Liver (tissue), 3 donors: Measurements from ENCODE around the gene TRAPPC6A.

Experiments used
- HNF4A ChIP-seq, 2 donors: conservative IDR thresholded peaks; 2 replicates each; pipeline ENCODE4 v1.6.1; 2016; ENCODE audit warnings: antibody characterized with exemption in 2 of 2, mild to moderate bottlenecking in 2 of 2
- JUND ChIP-seq, 2 donors: IDR thresholded peaks; 2 replicates each; pipeline ENCODE4 v1.6.1; 2016; ENCODE audit warnings: antibody characterized with exemption in 2 of 2
- TF ChIP-seq, protein P1 (sequence below): fragments of 150-350 bp; IDR thresholded peaks from 2 replicates; pipeline ENCODE4 v1.5.1; 2017; ENCODE audit warnings: improper control_type of control experiment, low read depth, low read length; ENCODE audit not compliant: missing input control
- donor health status: healthy.
- donor health status: healthy.

DNA sequence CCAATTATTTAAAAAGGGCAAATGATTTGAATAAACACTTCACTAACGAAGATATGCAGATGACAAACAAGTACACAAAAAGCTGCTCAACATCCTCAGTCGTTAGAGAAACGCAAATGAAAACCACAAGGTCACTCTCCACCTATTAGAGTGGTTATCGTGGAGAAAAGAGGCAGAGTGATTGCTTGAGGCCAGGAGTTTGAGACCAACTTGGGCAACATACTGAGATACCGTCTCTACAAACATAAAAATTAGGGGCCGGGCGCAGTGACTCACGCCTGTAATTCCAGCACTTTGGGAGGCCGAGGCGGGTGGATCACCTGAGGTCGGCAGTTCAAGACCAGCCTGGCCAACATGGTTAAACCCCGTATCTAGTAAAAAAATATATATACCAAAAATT, 27.8 kb upstream of the TRAPPC6A start:
- TF ChIP-seq, protein P1, sequence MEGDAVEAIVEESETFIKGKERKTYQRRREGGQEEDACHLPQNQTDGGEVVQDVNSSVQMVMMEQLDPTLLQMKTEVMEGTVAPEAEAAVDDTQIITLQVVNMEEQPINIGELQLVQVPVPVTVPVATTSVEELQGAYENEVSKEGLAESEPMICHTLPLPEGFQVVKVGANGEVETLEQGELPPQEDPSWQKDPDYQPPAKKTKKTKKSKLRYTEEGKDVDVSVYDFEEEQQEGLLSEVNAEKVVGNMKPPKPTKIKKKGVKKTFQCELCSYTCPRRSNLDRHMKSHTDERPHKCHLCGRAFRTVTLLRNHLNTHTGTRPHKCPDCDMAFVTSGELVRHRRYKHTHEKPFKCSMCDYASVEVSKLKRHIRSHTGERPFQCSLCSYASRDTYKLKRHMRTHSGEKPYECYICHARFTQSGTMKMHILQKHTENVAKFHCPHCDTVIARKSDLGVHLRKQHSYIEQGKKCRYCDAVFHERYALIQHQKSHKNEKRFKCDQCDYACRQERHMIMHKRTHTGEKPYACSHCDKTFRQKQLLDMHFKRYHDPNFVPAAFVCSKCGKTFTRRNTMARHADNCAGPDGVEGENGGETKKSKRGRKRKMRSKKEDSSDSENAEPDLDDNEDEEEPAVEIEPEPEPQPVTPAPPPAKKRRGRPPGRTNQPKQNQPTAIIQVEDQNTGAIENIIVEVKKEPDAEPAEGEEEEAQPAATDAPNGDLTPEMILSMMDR: no peak
- TF ChIP-seq JUND (IDR thresholded peaks at IDR 0.05): no peak
- TF ChIP-seq HNF4A (conservative IDR thresholded peaks at IDR 0.05): no peak
